ENCODE results near the gene ATXN1.

The ATXN1 gene

GRCh38 chr6:16782278-16782677, 21.0 kb upstream of the ATXN1 start:
- FAIRE-seq: no peak

DNA sequence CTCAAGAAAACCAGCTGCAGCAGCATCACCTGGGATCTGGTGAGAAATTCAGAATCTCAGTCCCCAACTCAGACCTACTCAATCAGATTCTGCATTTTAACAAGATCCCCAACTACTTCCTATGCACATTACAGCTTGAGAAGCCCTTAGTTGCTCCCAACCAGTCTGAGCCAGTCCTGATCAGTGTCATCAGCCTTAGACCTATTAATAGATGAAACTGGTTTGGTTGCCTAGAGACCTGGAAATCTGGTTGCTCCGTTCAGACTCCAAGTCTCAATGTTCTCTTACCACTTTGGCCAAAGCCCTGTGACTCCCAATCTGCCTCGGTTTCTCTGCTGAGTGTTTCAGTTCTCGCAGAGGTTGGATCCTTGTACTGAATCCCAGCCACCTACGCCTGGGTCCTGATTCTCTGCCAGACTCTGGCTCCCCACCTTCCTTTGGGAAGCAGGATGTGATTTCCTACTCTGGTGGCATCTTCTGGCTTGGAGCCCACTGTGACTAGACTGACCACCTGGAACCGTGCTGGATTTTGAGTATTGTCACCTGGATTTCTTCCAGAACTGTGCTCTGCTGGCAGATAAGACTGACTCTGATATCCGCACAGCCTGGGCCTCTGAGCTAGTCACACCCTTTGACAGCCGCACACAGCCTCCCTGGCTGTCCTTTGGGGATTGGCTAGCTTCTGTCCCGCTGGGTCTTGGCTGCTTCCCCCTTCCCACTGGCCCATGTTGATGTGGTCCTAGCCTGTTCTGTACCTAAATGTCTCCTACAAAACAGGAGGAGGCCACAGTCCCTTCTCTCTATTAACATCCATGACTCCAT, 20.3 kb upstream of the ATXN1 start:
- no peak for FAIRE-seq

GRCh38 chr6:16778521-16778920, 17.3 kb upstream of the ATXN1 start:
- FAIRE-seq: no peak

- no peak for FAIRE-seq
Measured at GRCh38 chr6:16777794-16778193, 16.5 kb upstream of the ATXN1 start.

GRCh38 chr6:16776394-16777017, 15.2 kb upstream of the ATXN1 start:
- no peak for FAIRE-seq

DNA sequence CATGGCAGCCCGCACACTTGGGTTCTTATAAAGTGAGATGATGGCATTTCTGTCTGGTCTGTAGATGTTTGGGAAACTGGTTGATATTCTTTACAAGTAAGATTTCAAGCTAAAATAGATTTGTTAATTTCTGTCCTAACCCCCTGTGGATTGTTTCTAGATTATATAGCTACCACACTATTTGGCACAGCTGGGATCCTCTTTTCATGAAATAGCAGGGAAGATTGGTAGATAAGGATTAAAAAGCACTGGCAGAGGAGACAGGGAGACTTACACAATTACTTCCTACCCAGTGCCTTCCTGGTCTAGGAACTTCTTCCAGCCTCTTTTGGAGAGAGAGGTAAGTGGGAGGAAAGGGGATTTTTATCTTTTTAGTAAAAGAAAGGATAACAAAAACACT, 13.2 kb upstream of the ATXN1 start:
- FAIRE-seq: no peak

DNA sequence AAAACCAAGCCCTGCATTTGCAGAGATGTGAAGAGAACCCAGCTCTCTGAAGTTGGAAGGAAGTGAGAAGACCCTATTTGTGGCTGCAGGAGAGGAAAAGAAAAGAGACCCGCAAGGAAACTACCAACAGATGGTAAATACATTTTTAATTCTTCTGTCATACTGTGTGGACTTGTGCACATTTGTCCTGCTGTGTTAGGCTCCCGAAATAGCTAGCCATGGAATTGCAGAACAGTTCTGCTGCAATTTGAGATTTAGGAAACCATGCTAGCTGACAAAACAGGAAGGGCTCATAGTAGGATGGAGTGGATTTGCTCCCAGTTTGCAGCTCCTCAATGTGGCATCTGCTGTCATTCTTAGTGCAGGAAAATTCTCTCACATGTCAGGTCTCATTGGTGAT, 12.1 kb upstream of the ATXN1 start:
- FAIRE-seq: no peak

- no peak for FAIRE-seq
Measured at GRCh38 chr6:16770701-16771569, 9.7 kb upstream of the ATXN1 start.

DNA sequence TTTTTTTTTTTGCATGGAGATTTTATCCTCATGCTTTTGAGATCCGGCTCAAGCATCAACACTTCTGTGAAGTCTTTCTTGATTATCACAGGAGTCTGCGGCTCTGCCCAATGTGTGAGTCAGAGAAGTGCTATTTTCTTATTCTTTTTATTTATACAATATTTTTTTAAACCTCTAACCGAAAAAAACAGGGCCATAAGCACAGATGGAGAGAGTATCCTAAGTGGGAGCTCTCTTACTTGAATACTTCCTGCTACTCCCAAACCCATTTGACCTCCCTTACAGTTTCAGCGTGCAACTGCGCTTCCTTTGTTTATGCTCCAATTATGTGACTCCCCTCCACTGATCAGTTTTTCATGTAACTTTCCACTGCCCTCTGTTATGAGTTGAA, 8.7 kb upstream of the ATXN1 start:
- no peak for FAIRE-seq

DNA sequence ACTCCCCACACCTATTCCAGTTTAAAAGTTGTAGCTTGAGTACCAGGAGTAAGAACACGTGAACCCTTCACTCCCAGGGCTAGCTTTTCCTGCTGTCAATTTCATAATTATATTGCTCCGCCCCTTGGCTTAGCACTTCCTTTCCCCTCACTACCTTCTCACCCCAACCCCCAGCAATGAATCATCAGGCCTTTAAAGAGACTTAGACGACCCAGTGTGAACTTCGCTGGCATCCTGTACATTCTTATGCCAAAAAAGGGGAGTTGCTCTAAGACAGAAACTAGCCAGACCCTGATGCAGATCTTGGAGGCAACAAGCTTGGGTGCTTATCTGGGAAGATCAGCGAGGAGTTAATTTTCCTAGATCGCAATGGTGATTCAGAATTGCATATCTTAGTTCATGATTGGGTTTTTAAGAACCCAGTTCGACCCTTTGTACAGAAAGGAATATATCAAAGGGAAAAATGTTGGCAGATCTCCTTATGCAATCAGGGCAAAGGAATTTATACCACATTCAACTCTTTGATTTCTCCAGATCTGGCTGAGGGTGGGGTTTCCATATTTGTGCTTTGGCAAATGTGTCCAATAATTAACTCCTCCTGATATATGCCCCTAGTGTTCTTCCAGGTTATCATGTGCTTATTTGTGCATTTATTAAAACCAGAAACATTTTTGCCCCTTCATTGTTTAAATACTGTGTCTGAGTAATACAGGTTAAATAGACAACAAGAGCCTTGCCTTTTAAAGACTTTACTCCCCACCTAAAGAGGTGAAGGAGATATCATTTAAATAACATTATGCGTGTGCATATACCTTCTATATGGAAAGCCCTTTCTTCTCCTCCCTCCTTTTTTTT, 8.1 kb upstream of the ATXN1 start:
- FAIRE-seq: no peak

- no peak for FAIRE-seq
Measured at GRCh38 chr6:16768477-16768830, 7.2 kb upstream of the ATXN1 start.

DNA sequence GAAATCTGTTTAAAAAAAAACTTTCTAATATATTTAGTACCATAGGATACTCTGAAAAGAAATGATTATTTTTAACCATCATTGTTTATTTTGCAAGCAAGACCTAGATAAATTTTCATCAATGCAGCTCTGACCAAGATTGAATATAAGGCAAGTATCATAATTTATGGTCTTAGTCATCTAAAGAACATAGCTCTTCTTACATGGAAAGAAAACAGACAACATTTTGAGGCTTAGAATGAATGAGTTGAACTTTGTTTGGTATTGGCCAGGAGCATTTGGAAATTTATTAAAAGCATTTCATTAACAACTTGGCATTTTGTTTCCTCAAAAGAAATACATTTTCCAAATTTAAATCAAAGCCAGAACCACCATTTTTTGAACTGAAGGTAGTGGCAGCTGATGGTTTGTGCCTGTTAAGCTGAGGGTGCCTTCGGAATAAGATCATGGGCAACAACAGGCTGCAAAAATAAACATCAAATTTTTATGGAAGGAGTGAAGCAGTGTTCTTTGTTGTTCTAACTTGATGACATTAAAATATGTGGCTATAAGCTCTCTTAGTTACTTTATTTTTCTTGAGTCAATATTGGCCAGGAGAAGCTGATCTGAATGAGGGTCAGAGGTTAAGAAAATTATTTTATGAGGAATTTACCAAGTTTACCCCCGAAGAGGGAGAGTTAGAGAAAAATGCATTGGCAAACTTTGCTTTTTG, 6.7 kb upstream of the ATXN1 start:
- no peak for FAIRE-seq

DNA sequence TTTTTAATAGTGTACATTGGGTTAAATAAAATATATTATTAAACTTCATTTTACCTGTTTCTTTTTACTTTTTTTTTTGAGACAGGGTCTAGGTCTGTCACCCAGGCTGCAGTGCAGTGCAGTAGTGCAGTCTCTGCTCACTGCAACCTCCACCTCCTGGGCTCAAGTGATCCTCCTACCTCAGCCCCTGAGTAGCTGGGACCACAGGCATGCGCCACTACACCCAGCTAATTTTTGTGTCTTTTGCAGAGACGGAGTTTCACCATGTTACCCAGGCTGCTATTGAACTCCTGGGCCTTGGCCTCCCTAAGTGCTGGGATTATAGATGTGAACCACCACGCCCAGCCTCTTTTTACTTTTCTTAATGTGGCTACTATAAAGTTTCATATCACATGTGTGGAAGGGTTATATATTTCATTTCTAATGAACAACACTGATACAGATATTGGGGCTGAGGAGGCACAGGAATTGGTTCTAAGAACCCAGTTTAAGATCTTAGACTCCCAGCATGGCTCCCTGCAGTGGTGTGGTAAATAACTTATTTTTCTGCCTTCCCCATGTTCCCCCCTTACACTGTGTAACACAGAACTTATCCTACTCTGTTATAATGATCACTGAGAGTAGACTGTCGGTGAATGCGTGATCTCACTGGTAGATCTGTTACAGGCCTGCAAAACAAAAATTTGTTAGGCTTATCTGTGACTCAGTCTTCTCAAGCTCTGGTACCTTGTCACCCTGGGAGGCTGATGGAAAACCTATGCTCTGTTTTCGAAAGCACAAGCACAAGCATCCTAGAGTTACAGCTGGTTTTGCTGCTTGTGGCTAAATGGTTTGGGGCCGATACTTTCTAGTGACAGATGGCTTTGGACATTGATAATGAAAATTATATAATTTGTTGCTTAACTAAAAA, 5.8 kb upstream of the ATXN1 start:
- no peak for FAIRE-seq

DNA sequence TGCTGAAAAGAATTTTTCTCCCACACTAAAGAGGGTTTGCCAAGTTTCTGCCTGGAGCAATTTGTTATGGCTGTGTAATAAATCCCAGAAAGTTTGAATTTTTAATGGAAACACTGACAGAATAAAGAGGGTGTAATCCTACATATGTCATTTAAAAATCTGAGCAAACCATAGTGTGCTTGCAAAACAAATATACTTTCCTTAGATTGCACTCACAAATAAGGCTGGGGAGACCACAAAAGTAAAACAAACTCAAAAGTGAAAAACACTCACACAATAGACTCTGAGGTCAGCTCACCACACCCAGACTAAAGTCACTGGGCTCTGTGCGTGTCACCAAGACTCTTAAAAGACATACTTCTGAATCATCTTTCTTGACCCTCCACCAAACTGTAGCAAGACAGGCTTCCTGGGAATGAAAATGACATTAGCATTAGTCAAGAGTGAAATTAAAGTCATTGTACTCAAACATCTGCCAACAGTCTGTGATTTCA, 4.8 kb upstream of the ATXN1 start:
- FAIRE-seq: no peak

DNA sequence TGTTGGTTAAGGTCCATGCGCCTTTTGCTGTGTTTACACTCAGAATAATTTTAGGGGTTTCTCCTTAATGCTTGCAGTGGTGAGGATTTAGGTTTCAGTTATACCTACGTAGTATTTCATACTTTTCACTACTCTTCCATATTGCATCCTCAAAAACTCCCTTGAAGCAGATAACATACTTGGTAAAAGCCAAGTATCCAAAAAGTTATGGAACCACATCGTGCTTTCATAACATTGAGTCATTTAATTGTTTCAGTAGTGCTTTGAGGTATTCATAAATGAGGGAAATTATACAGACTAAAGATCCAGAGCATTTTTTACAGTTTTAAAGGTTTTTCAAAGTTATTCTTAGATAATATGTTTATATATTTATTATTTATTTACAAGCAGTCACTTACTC, 4.0 kb upstream of the ATXN1 start:
- no peak for FAIRE-seq

GRCh38 chr6:16764188-16764950, 3.1 kb upstream of the ATXN1 start:
- FAIRE-seq: no peak

DNA sequence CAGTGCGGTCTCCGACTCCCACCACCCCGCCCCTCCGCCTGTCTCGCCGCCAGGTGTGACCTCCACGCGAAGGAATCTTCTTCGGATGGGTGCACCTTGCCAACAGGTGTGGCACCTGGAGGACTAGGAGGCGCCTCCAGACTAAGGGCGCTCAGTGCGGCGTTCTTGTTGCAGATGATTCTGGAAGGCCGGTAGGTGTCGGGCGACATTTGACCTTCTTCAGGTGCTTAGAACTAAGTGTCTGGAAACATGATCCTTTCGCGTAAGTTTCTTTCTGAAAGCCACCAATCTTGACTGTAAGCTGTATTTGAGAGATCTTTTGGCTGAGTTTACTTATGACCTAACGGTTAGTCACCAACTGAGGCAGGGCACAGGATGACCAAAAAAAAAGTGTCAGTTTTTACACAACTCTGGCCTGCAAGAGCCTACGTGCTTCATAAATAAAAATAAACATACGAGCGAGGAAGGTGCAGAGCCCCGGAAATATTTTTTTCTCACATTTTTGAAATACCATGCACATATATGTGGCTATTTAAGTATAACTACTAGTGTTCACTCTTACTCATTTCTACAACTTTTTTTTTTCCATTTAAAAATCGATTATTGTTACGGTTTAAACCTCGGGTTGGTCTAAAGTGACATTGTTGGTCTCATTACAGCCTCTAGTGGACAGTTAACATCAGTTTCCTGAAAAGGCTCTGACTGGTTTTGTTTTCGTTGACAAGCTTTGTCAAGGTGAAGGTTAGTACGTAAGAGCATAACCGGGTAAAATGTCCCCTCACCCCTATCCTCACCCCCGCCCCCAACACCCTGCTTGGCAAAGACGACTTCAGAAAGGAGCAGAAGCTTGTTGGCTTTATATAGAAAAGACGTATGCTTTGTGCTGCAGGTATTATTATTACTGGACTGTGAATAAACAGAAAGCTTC, 1.6 kb upstream of the ATXN1 start:
- no peak for FAIRE-seq

- FAIRE-seq: no peak
Measured at GRCh38 chr6:16762268-16762549, 949 bp upstream of the ATXN1 start.
